ENCODE results near the gene SDSL. TPM values are rescaled to one million over a fixed set of nuclear protein-coding genes. Genes with fewer than 3 reads are reported as not detected.

Gene SDSL
- total RNA-seq, 4 donors from 2014 or later: 2.7 to 5.6 (median 3.2) TPM

DNA sequence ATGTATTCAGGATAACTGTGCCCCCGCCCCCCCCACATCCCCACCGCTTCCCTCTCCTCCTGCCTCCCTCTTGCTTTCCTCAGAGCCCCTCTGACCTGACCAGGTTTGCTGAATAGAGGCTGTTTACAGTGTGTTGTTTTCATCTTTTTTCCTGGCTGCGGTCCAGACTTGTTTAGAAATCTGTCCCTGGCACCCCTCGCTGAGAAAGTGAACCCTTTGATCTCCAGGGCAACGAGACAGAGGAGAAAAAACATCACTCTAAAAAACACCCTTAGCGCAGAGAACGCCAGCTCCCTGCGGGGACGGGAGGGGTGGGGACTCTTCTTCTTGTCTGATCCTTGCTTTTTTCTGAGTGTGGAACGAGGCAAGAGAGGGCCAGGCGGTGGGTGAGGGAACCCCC, 41.0 kb upstream of the SDSL start:
- 85% methylated on average over 11 of the region's 11 CpGs for WGBS
- TF ChIP-seq POLR2AphosphoS5 (IDR thresholded peaks at IDR 0.05): no peak
- no peak for TF ChIP-seq EP300 (IDR thresholded peaks at IDR 0.05)
- no peak for TF ChIP-seq POLR2A (IDR thresholded peaks at IDR 0.05; ENCODE audit: low read depth)
- TF ChIP-seq, protein P1, sequence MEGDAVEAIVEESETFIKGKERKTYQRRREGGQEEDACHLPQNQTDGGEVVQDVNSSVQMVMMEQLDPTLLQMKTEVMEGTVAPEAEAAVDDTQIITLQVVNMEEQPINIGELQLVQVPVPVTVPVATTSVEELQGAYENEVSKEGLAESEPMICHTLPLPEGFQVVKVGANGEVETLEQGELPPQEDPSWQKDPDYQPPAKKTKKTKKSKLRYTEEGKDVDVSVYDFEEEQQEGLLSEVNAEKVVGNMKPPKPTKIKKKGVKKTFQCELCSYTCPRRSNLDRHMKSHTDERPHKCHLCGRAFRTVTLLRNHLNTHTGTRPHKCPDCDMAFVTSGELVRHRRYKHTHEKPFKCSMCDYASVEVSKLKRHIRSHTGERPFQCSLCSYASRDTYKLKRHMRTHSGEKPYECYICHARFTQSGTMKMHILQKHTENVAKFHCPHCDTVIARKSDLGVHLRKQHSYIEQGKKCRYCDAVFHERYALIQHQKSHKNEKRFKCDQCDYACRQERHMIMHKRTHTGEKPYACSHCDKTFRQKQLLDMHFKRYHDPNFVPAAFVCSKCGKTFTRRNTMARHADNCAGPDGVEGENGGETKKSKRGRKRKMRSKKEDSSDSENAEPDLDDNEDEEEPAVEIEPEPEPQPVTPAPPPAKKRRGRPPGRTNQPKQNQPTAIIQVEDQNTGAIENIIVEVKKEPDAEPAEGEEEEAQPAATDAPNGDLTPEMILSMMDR (IDR thresholded peaks at IDR 0.05): no peak
- H3K36me3 ChIP-seq: peaks cover 32 to 99% (median 81%) of the 10 kb centered on the region in 4 donors
- no peak overlapping the region for H3K4me3 ChIP-seq
- no peak for DNase-seq (ENCODE audit: extremely low spot score)
- no peaks in the 10 kb centered on the region for H3K4me1 ChIP-seq
- H3K27ac ChIP-seq (replicated peaks in 1 of 4): no peak overlapping the region
- no peaks in the 10 kb centered on the region for H3K9me3 ChIP-seq
- intact Hi-C loops (cut with DNase I): no loop called here
- no peaks in the 10 kb centered on the region for H3K27me3 ChIP-seq

DNA sequence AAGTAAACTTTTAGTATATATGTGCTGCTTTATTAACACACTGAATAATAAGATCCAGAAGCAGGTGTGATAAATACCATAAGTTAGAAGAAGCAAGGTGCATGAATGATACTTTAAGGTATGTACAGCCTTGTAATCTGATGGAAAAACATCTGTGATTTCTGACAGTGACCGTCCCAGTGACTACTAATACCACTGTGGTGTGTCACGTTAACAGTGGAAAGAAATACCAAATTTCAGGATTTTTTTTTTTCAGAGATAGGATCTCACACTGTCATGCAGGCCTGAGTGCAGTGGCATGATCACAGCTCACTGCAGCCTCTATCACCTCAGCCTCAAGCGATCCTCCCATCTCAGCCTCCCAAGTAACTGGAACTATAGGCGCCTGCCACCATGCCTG, 40.0 kb upstream of the SDSL start:
- H3K27me3 ChIP-seq: no peaks in the 10 kb centered on the region
- no peak for TF ChIP-seq EP300 (IDR thresholded peaks at IDR 0.05)
- no peak for TF ChIP-seq POLR2A (IDR thresholded peaks at IDR 0.05; ENCODE audit: low read depth)
- TF ChIP-seq, protein P1 (IDR thresholded peaks at IDR 0.05): no peak
- TF ChIP-seq POLR2AphosphoS5 (IDR thresholded peaks at IDR 0.05): no peak
- no peaks in the 10 kb centered on the region for H3K4me1 ChIP-seq
- H3K9me3 ChIP-seq: no peaks in the 10 kb centered on the region
- H3K4me3 ChIP-seq: no peak overlapping the region
- intact Hi-C loops (cut with DNase I): no loop called here
- no peak for DNase-seq (ENCODE audit: extremely low spot score)
- 90% methylated on average over 4 of the region's 4 CpGs for WGBS
- H3K36me3 ChIP-seq: peaks cover 32 to 99% (median 81%) of the 10 kb centered on the region in 4 donors
- no peak overlapping the region for H3K27ac ChIP-seq (replicated peaks in 1 of 4)

DNA sequence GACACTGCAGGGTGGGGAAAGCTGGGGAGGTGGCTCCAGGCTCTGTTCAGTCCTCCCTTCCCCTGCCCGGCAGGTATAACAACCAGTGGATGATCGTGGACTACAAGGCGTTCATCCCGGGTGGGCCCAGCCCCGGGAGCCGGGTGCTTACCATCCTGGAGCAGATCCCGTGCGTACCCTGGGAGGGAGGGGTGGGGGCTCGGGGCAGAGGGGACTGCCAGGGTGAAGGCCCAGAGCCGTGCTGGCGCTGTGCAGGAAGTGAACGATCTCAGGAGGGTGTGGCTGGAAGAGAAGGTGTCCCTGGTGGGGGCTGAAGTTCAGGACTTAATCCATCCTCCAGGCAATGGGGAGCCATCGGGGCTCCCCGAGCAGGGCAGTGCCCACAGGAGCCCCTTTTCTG, 37.4 kb upstream of the SDSL start:
- Histone ChIP-seq H3K4me1 (no peaks in the 10 kb centered on the region), H3K27me3 (no peaks in the 10 kb centered on the region), H3K36me3 (peaks cover 41 to 100% (median 93%) of the 10 kb centered on the region in 4 donors), H3K4me3 (no peak overlapping the region), H3K27ac (replicated peaks in 1 of 4) (no peak overlapping the region), H3K9me3 (no peaks in the 10 kb centered on the region)
- intact Hi-C loops (cut with DNase I): no loop called here
- no peak for DNase-seq (ENCODE audit: extremely low spot score)
- WGBS: 86% methylated on average over 13 of the region's 14 CpGs
- no peak for TF ChIP-seq POLR2A (IDR thresholded peaks at IDR 0.05; ENCODE audit: low read depth)
- TF ChIP-seq, protein P1 (IDR thresholded peaks at IDR 0.05): no peak
- TF ChIP-seq EP300 (IDR thresholded peaks at IDR 0.05): no peak
- TF ChIP-seq POLR2AphosphoS5 (IDR thresholded peaks at IDR 0.05): no peak

DNA sequence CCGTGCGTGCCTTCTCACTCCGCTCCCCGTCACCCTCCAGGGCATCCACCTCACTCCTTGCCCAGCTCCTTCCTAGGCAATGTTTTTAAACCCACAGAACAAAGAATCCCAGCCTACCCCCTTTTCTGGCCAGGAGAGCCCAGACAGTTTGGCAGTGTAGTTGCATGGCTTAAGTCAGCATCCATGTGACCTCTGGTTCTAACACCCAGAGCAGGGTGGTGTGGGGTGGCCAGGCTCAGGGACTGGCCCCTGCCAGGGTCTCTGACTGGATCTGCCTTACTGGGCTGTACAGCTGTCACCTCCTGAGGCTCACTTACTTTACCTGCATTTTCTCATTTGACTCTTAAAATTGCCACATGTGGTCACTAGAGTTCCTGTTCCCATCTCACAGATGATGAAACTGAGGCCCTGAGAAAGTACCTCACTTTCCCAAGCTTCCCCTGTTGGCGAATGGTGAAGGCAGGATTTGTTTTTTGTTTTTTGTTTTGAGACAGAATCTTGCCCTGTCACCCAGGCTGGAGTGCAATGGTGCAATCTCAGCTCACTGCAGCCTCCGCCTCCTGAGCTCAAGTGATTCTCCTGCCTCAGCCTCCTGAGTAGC, 36.8 kb upstream of the SDSL start:
- no peaks in the 10 kb centered on the region for H3K27me3 ChIP-seq
- no peaks in the 10 kb centered on the region for H3K9me3 ChIP-seq
- peaks cover 44 to 100% (median 93%) of the 10 kb centered on the region in 4 donors for H3K36me3 ChIP-seq
- intact Hi-C loops (cut with DNase I): no loop called here
- TF ChIP-seq, protein P1 (IDR thresholded peaks at IDR 0.05): no peak
- no peak for TF ChIP-seq EP300 (IDR thresholded peaks at IDR 0.05)
- TF ChIP-seq POLR2AphosphoS5 (IDR thresholded peaks at IDR 0.05): no peak
- no peak for TF ChIP-seq POLR2A (IDR thresholded peaks at IDR 0.05; ENCODE audit: low read depth)
- no peak overlapping the region for H3K27ac ChIP-seq (replicated peaks in 1 of 4)
- no peak overlapping the region for H3K4me3 ChIP-seq
- H3K4me1 ChIP-seq: no peaks in the 10 kb centered on the region
- DNase-seq (ENCODE audit: extremely low spot score): no peak
- 96% methylated on average over 6 of the region's 6 CpGs for WGBS
